IMR-90 (cell line): ENCODE data around the gene TBC1D30. TPM values are rescaled to one million over a fixed set of nuclear protein-coding genes. Genes with fewer than 3 reads are reported as not detected.

Source experiments
- ATAC-seq: fragments of 200-7000 bp; cut with Tn5 transposase; 2 replicates; pipeline ENCODE4 v1.9.1; 2020; ENCODE audit warnings: low read depth, mild to moderate bottlenecking, moderate library complexity
- BruUV-seq: library from RNA; stranded (reverse); fragments of 400-500 nt; replicated peaks from 2 replicates; lab custom pipeline; 2021; lab: Mats Ljungman, UMichigan
- CTCF ChIA-PET: fragments of 300-600 bp; formaldehyde crosslinking; extraction: SDS; loops from one replicate; lab custom pipeline; 2021; ENCODE audit warnings: antibody characterized with exemption; lab: Yijun Ruan, JAX
- POLR2A ChIA-PET: fragments of 300-600 bp; sonication (Branson Sonifier 250); formaldehyde crosslinking; loops from one replicate; lab custom pipeline; 2022; ENCODE audit warnings: antibody characterized with exemption; ENCODE audit not compliant: unreplicated experiment; lab: Charles Lee
- DNase-seq: peaks from one replicate; pipeline ENCODE4 v3.0.0; 2013
- H2AFZ ChIP-seq: replicated peaks from 2 replicates; pipeline ENCODE3; 2013; ENCODE audit warnings: low read length, mild to moderate bottlenecking; ENCODE audit not compliant: poor library complexity
- H2AK5ac ChIP-seq: 2 replicates; pipeline ENCODE4 v1.6.1; 2013; ENCODE audit warnings: low read depth, low read length, inconsistent platforms
- H2AK9ac ChIP-seq: replicated peaks from 2 replicates; pipeline ENCODE3; 2013; ENCODE audit warnings: mild to moderate bottlenecking, low read depth, low read length, moderate library complexity; ENCODE audit not compliant: poor library complexity
- H2BK120ac ChIP-seq: 2 replicates; pipeline ENCODE4 v1.6.1; 2013; ENCODE audit warnings: low read depth, low read length, inconsistent platforms
- H2BK15ac ChIP-seq: 3 replicates; pipeline ENCODE4 v1.6.1; 2013; ENCODE audit warnings: low read depth, low read length, inconsistent platforms
- H2BK20ac ChIP-seq: 2 replicates; pipeline ENCODE4 v1.6.1; 2013; ENCODE audit warnings: low read depth, mild to moderate bottlenecking, inconsistent platforms, low read length, moderate library complexity
- H2BK5ac ChIP-seq: 2 replicates; pipeline ENCODE4 v1.6.1; 2013; ENCODE audit warnings: mild to moderate bottlenecking, low read depth, low read length, inconsistent platforms; ENCODE audit not compliant: poor library complexity, severe bottlenecking
- H3K14ac ChIP-seq: replicated peaks from 2 replicates; pipeline ENCODE4 v1.6.1; 2013; ENCODE audit warnings: low read depth, low read length, inconsistent platforms
- H3K18ac ChIP-seq: 2 replicates; pipeline ENCODE4 v1.6.1; 2013; ENCODE audit warnings: low read depth, low read length, control low read depth
- H3K23ac ChIP-seq: 2 replicates; pipeline ENCODE4 v1.6.1; 2013; ENCODE audit warnings: low read depth, low read length, inconsistent platforms
- H3K27ac ChIP-seq: 2 replicates; pipeline ENCODE4 v1.5.1; 2013; ENCODE audit warnings: mild to moderate bottlenecking, control low read depth, low read length; ENCODE audit not compliant: insufficient read depth
- H3K27me3 ChIP-seq: 2 replicates; pipeline ENCODE4 v1.6.1; 2013; ENCODE audit warnings: low read length; ENCODE audit not compliant: control insufficient read depth, insufficient read depth
- H3K36me3 ChIP-seq: 2 replicates; pipeline ENCODE4 v1.6.1; 2013; ENCODE audit warnings: low read length, mixed read lengths; ENCODE audit not compliant: control insufficient read depth, insufficient read depth
- H3K4ac ChIP-seq: 2 replicates; pipeline ENCODE4 v1.6.1; 2013; ENCODE audit warnings: low read depth, low read length, inconsistent platforms
- H3K4me1 ChIP-seq: 2 replicates; pipeline ENCODE4 v1.6.1; 2013; ENCODE audit warnings: low read length, mixed read lengths; ENCODE audit not compliant: control insufficient read depth, insufficient read depth
- H3K4me2 ChIP-seq: 2 replicates; pipeline ENCODE4 v1.6.1; 2013; ENCODE audit warnings: low read depth, mild to moderate bottlenecking, control low read depth, low read length, moderate library complexity
- H3K4me3 ChIP-seq: 2 replicates; pipeline ENCODE4 v1.5.1; 2013; ENCODE audit warnings: low read depth, mild to moderate bottlenecking, control low read depth, low read length, moderate library complexity; ENCODE audit not compliant: insufficient read depth
- H3K56ac ChIP-seq: 2 replicates; pipeline ENCODE4 v1.6.1; 2013; ENCODE audit warnings: low read length, inconsistent platforms; ENCODE audit not compliant: insufficient read depth; ENCODE audit errors: extremely low read depth
- H3K79me1 ChIP-seq, 2 experiments: 2 replicates each; pipeline ENCODE4 v1.6.1; 2013; ENCODE audit warnings: low read length in 2 of 2, inconsistent platforms in 1 of 2, low read depth in 1 of 2
- H3K9ac ChIP-seq: 2 replicates; pipeline ENCODE4 v1.6.1; 2013; ENCODE audit warnings: low read depth, low read length, control low read depth
- H3K9me1 ChIP-seq: 2 replicates; pipeline ENCODE4 v1.6.1; 2013; ENCODE audit warnings: low read length, inconsistent platforms; ENCODE audit not compliant: insufficient read depth
- H3K9me3 ChIP-seq: 2 replicates; pipeline ENCODE4 v1.6.1; 2013; ENCODE audit warnings: low read length; ENCODE audit not compliant: control insufficient read depth, insufficient read depth
- H4K20me1 ChIP-seq: 2 replicates; pipeline ENCODE4 v1.6.1; 2013; ENCODE audit warnings: low read length, inconsistent platforms; ENCODE audit not compliant: insufficient read depth
- H4K5ac ChIP-seq: 2 replicates; pipeline ENCODE4 v1.6.1; 2013; ENCODE audit warnings: mild to moderate bottlenecking, low read depth, low read length, control low read depth
- H4K8ac ChIP-seq, 2 experiments: 2 replicates each; pipeline ENCODE4 v1.6.1; 2013; ENCODE audit warnings: low read depth in 2 of 2, low read length in 2 of 2, control low read depth in 1 of 2, inconsistent platforms in 1 of 2
- H4K91ac ChIP-seq: 2 replicates; pipeline ENCODE4 v1.6.1; 2013; ENCODE audit warnings: low read depth, low read length, inconsistent platforms; ENCODE audit not compliant: insufficient read depth
- BHLHE40 ChIP-seq: fragments of 150-350 bp; IDR thresholded peaks from 2 replicates; pipeline ENCODE4 v1.6.1; 2016; ENCODE audit warnings: mild to moderate bottlenecking, low read depth, low read length
- CEBPB ChIP-seq: IDR thresholded peaks from 2 replicates; pipeline ENCODE4 v1.6.1; 2012; ENCODE audit warnings: low read depth, low read length, improper control_type of control experiment
- CHD1 ChIP-seq: IDR thresholded peaks from 2 replicates; pipeline ENCODE4 v1.6.1; 2012; ENCODE audit warnings: low read depth, low read length, improper control_type of control experiment
- CTCF ChIP-seq: conservative IDR thresholded peaks from 2 replicates; pipeline ENCODE4 v1.5.1; 2012; ENCODE audit warnings: mild to moderate bottlenecking, low read depth, low read length, improper control_type of control experiment
- ELK1 ChIP-seq: fragments of 150-350 bp; IDR thresholded peaks from 2 replicates; pipeline ENCODE4 v1.6.1; 2016; ENCODE audit warnings: low read depth, mild to moderate bottlenecking, low read length, moderate library complexity, borderline replicate concordance
- FOS ChIP-seq: fragments of 150-350 bp; IDR thresholded peaks from 2 replicates; pipeline ENCODE4 v1.6.1; 2016; ENCODE audit warnings: low read depth, low read length
- MAFK ChIP-seq: IDR thresholded peaks from 2 replicates; pipeline ENCODE4 v1.6.1; 2012; ENCODE audit warnings: low read depth, low read length, improper control_type of control experiment
- MAZ ChIP-seq: IDR thresholded peaks from 2 replicates; pipeline ENCODE4 v1.6.1; 2012; ENCODE audit warnings: low read depth, mild to moderate bottlenecking, low read length, improper control_type of control experiment, moderate library complexity, borderline replicate concordance
- MXI1 ChIP-seq: IDR thresholded peaks from 2 replicates; pipeline ENCODE4 v1.6.1; 2012; ENCODE audit warnings: low read depth, mild to moderate bottlenecking, low read length, moderate library complexity, borderline replicate concordance
- NFE2L2 ChIP-seq: fragments of 150-350 bp; IDR thresholded peaks from 2 replicates; pipeline ENCODE4 v1.6.1; 2016; ENCODE audit warnings: low read depth, mild to moderate bottlenecking, low read length
- POLR2A ChIP-seq: IDR thresholded peaks from 2 replicates; pipeline ENCODE4 v1.6.1; 2012; ENCODE audit warnings: mild to moderate bottlenecking, low read depth, low read length
- RAD21 ChIP-seq: IDR thresholded peaks from 2 replicates; pipeline ENCODE4 v1.6.1; 2012; ENCODE audit warnings: low read length, improper control_type of control experiment
- RCOR1 ChIP-seq: IDR thresholded peaks from 2 replicates; pipeline ENCODE4 v1.6.1; 2012; ENCODE audit warnings: mild to moderate bottlenecking, low read length, improper control_type of control experiment; ENCODE audit not compliant: insufficient replicate concordance
- RFX5 ChIP-seq: IDR thresholded peaks from 2 replicates; pipeline ENCODE4 v1.8.0; 2012; ENCODE audit warnings: low read depth, mild to moderate bottlenecking, low read length, moderate library complexity
- SMC3 ChIP-seq: fragments of 150-350 bp; IDR thresholded peaks from 2 replicates; pipeline ENCODE4 v1.6.1; 2016; ENCODE audit warnings: low read depth, mild to moderate bottlenecking, antibody characterized with exemption, low read length, moderate library complexity
- USF2 ChIP-seq: fragments of 150-350 bp; IDR thresholded peaks from 2 replicates; pipeline ENCODE4 v1.6.1; 2017; ENCODE audit warnings: mild to moderate bottlenecking, antibody characterized with exemption, low read length, low read depth
- WGBS, 2 experiments: methylation state at CpG; one replicate each; pipeline versions ENCODE4 v1.1.5 to v1.1.7; 2013; ENCODE audit warnings: missing lambda C conversion rate in 2 of 2; ENCODE audit not compliant: insufficient read length in 1 of 2; ENCODE audit errors: extremely low coverage in 2 of 2; 5-methylcytosine and 5-hydroxymethylcytosine counted together
- dilution Hi-C: fragments of 300-500 bp; cut with HindIII; formaldehyde crosslinking; loops from one replicate; pipeline ENCODE4 v1.14.3; 2018; ENCODE audit warnings: low sequenced_read_pairs; ENCODE audit not compliant: unreplicated experiment
- in situ Hi-C: fragments of 300-500 bp; cut with MboI; formaldehyde crosslinking; loops from 3 replicates; pipeline ENCODE4 v1.14.3; 2019; ENCODE audit warnings: low sequenced_read_pairs, inconsistent platforms, mixed read lengths
- intact Hi-C: fragments of 100-400 bp; cut with micrococcal nuclease; formaldehyde crosslinking; loops from 2 replicates; pipeline ENCODE4 v1.10.0; 2022
- polyA plus RNA-seq, 3 experiments: library from polyadenylated mRNA; depleted of rRNA; stranded (reverse); fragments of >200 nt; gene quantifications; 2 replicates each; pipeline ENCODE4 v1.2.3, GENCODE V29; 2012; ENCODE audit warnings: low replicate concordance in 1 of 3
- total RNA-seq: library from RNA; depleted of rRNA; stranded (reverse); fragments of >200 nt; gene quantifications from 2 replicates; pipeline ENCODE4 v1.2.3, GENCODE V29; 2012

The TBC1D30 gene
- total and polyA plus RNA-seq, 2 of the 4 experiments (the other 2 are of a cell fraction): 0.18 to 0.24 TPM

- H3K79me1 ChIP-seq: no peaks in the 10 kb centered on the region
- H4K5ac ChIP-seq: no peak overlapping the region
- WGBS, 2 experiments: no CpG with 5 or more reads among the region's 5 CpGs
- H3K9me3 ChIP-seq: no peaks in the 10 kb centered on the region
- DNase-seq: no peak
- H4K91ac ChIP-seq: no peak overlapping the region
- CTCF ChIA-PET: interaction anchor here (1.7 kb wide), 1 partner anchor 31 kb away, joined by 5 read pairs; no protein-coding TSS in a partner anchor
- H2BK5ac ChIP-seq: no peak overlapping the region
- H3K4me2 ChIP-seq: no peak overlapping the region
- no peak overlapping the region for H2AK5ac ChIP-seq
- H2BK15ac ChIP-seq: no peak overlapping the region
- TF ChIP-seq BHLHE40 (no peak), CHD1 (no peak), MXI1 (no peak), RCOR1 (no peak), MAFK (no peak), ELK1 (no peak), CEBPB (no peak), USF2 (no peak), RAD21 (no peak), CTCF (no peak), POLR2A (no peak), RFX5 (no peak), NFE2L2 (no peak), SMC3 (no peak), FOS (no peak), MAZ (no peak)
- H4K20me1 ChIP-seq: no peaks in the 10 kb centered on the region
- no peak overlapping the region for H3K18ac ChIP-seq
- intact Hi-C loops: loop anchor here (10.0 kb wide), 1 partner anchor 1304 kb away; no protein-coding TSS in a partner anchor
- no peak for ATAC-seq
- BruUV-seq: no TSS peak
- no peak overlapping the region for H2AK9ac ChIP-seq
- H3K27ac ChIP-seq: no peak overlapping the region
- H3K27me3 ChIP-seq: peaks cover 23% of the 10 kb centered on the region
- no peak overlapping the region for H3K23ac ChIP-seq
- no peak overlapping the region for H3K4ac ChIP-seq
- H3K4me1 ChIP-seq: no peaks in the 10 kb centered on the region
- no peak overlapping the region for H3K4me3 ChIP-seq
- H3K56ac ChIP-seq: no peak overlapping the region
- no peak overlapping the region for H3K14ac ChIP-seq
- no peak overlapping the region for H2BK120ac ChIP-seq
- no peak overlapping the region for H2AFZ ChIP-seq
- POLR2A ChIA-PET: interaction anchor here (0.5 kb wide), 1 partner anchor 40 kb away, joined by 3 read pairs; no protein-coding TSS in a partner anchor
- H2BK20ac ChIP-seq: no peak overlapping the region
- H3K36me3 ChIP-seq: no peaks in the 10 kb centered on the region
- dilution Hi-C loops: no loop called here
- no peaks in the 10 kb centered on the region for H3K9me1 ChIP-seq
- no peak overlapping the region for H4K8ac ChIP-seq
- in situ Hi-C loops: no loop called here
- H3K9ac ChIP-seq: no peak overlapping the region
Measured at GRCh38 chr12:64800640-64801039, 23.8 kb upstream of the TBC1D30 start.
